Retina (tissue), 1 donor: Measurements from ENCODE around the gene APP.

Experiments used
- DNase-seq: peaks from one replicate; pipeline ENCODE4 v3.0.0-alpha.2; 2016

Gene APP

GRCh38 chr21:26170471-26171257 lies at the start of gene APP:
Gene APP, minus strand, starts transcription at chr21:26170770. Its CDS starts 150 bp downstream, at chr21:26170620.
- peak; percentile 96 for DNase-seq

- no peak for DNase-seq
Observed at GRCh38 chr21:26212220-26212619, 41.6 kb upstream of the APP start.

GRCh38 chr21:26210614-26211013 lies 40.0 kb upstream of the APP start:
- no peak for DNase-seq

- no peak for DNase-seq
Observed at GRCh38 chr21:26207021-26207420, 36.5 kb upstream of the APP start.

GRCh38 chr21:26199456-26199855 lies 28.9 kb upstream of the APP start:
- DNase-seq, result no peak

GRCh38 chr21:26195708-26196107 lies 25.1 kb upstream of the APP start:
- DNase-seq, result no peak

GRCh38 chr21:26194811-26195251 lies 24.3 kb upstream of the APP start:
- no peak for DNase-seq

GRCh38 chr21:26194326-26194725 lies 23.8 kb upstream of the APP start:
- DNase-seq, result no peak

GRCh38 chr21:26191609-26192008 lies 21.0 kb upstream of the APP start:
- DNase-seq, result no peak

GRCh38 chr21:26188422-26188821 lies 17.9 kb upstream of the APP start:
- no peak for DNase-seq

GRCh38 chr21:26185446-26185845 lies 14.9 kb upstream of the APP start:
- DNase-seq, result no peak

- DNase-seq, result no peak
Observed at GRCh38 chr21:26185021-26185420, 14.5 kb upstream of the APP start.

- no peak for DNase-seq
Observed at GRCh38 chr21:26179501-26179900, 8.9 kb upstream of the APP start.

- no peak for DNase-seq
Observed at GRCh38 chr21:26177746-26178426, 7.3 kb upstream of the APP start.

GRCh38 chr21:26177187-26177586 lies 6.6 kb upstream of the APP start:
- DNase-seq, result no peak

GRCh38 chr21:26171258-26172100 lies 909 bp upstream of the APP start:
- no peak for DNase-seq

- peak; percentile 92 for DNase-seq
Observed at GRCh38 chr21:26169611-26170470, 729 bp downstream of the APP start.

- peak; percentile 90 for DNase-seq
Observed at GRCh38 chr21:26169061-26169610, 1.4 kb downstream of the APP start.

GRCh38 chr21:26168371-26168770 lies 2.2 kb downstream of the APP start:
- no peak for DNase-seq

GRCh38 chr21:26167593-26167992 lies 3.0 kb downstream of the APP start:
- no peak for DNase-seq

GRCh38 chr21:26165331-26165730 lies 5.2 kb downstream of the APP start:
- DNase-seq, result no peak

GRCh38 chr21:26164311-26164710 lies 6.3 kb downstream of the APP start:
- DNase-seq, result no peak
